Measurements from ENCODE around the gene PFDN2. TPM values are rescaled to one million over a fixed set of nuclear protein-coding genes. Genes with fewer than 3 reads are reported as not detected.

The PFDN2 gene
- total and polyA plus RNA-seq, 2 of the 8 experiments (the other 6 are each of a cell fraction or from before 2014, with no cell fraction given): 66.2 to 71.2 TPM

GRCh38 chr1:161133220-161133740, 15.4 kb upstream of the PFDN2 start (continued):
- TF ChIP-seq, protein P1, sequence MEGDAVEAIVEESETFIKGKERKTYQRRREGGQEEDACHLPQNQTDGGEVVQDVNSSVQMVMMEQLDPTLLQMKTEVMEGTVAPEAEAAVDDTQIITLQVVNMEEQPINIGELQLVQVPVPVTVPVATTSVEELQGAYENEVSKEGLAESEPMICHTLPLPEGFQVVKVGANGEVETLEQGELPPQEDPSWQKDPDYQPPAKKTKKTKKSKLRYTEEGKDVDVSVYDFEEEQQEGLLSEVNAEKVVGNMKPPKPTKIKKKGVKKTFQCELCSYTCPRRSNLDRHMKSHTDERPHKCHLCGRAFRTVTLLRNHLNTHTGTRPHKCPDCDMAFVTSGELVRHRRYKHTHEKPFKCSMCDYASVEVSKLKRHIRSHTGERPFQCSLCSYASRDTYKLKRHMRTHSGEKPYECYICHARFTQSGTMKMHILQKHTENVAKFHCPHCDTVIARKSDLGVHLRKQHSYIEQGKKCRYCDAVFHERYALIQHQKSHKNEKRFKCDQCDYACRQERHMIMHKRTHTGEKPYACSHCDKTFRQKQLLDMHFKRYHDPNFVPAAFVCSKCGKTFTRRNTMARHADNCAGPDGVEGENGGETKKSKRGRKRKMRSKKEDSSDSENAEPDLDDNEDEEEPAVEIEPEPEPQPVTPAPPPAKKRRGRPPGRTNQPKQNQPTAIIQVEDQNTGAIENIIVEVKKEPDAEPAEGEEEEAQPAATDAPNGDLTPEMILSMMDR (IDR thresholded peaks at IDR 0.05; ENCODE audit: control extremely low read depth in 1 of 3, insufficient read depth in 1 of 3, low read depth in 1 of 3, low read length in 3 of 3): no peak
- TF ChIP-seq BCL11A (IDR thresholded peaks at IDR 0.05; ENCODE audit: low read depth in 2 of 2, low read length in 2 of 2) (no peak), SIRT6 (IDR thresholded peaks at IDR 0.05; ENCODE audit: low read length) (no peak), SAP30 (IDR thresholded peaks at IDR 0.05; ENCODE audit: insufficient read depth, insufficient replicate concordance, low read length) (no peak), SIX5 (IDR thresholded peaks at IDR 0.05; ENCODE audit: low read depth, low read length) (no peak), SP4 (IDR thresholded peaks at IDR 0.05; ENCODE audit: low read length) (no peak), CHD2 (IDR thresholded peaks at IDR 0.05; ENCODE audit: low read length) (no peak), POLR2AphosphoS5 (IDR thresholded peaks at IDR 0.05; ENCODE audit: low read depth, low read length) (no peak), ATF3 (IDR thresholded peaks at IDR 0.05; ENCODE audit: insufficient read depth, low read depth, low read length) (no peak), TAF7 (optimal IDR thresholded peaks at IDR 0.05; ENCODE audit: borderline replicate concordance, low read depth, low read length) (no peak), RXRA (IDR thresholded peaks at IDR 0.05; ENCODE audit: insufficient read depth, low read depth, low read length) (no peak), NANOG (IDR thresholded peaks at IDR 0.05; ENCODE audit: insufficient read depth, low read depth, low read length, poor library complexity, severe bottlenecking) (no peak), SIN3A (conservative IDR thresholded peaks at IDR 0.05 in 1 of 2, IDR thresholded peaks at IDR 0.05 in 1 of 2; ENCODE audit: low read depth in 1 of 2, low read length in 2 of 2) (0 out of 4 replicates have a peak, but pooled peaks of 1 of the 2 experiments have one; percentile 10), EZH2 (IDR thresholded peaks at IDR 0.05; ENCODE audit: low read depth, low read length, severe bottlenecking) (no peak), TAF1 (IDR thresholded peaks at IDR 0.05; ENCODE audit: low read depth, low read length) (no peak), SP2 (IDR thresholded peaks at IDR 0.05; ENCODE audit: low read length) (no peak), RNF2 (IDR thresholded peaks at IDR 0.05; ENCODE audit: borderline replicate concordance, low read depth, low read length, missing control alignments, poor library complexity, severe bottlenecking) (no peak), SP1 (IDR thresholded peaks at IDR 0.05; ENCODE audit: low read depth, low read length) (no peak), BACH1 (IDR thresholded peaks at IDR 0.05; ENCODE audit: low read length) (no peak)
- TF ChIP-seq, protein P2, sequence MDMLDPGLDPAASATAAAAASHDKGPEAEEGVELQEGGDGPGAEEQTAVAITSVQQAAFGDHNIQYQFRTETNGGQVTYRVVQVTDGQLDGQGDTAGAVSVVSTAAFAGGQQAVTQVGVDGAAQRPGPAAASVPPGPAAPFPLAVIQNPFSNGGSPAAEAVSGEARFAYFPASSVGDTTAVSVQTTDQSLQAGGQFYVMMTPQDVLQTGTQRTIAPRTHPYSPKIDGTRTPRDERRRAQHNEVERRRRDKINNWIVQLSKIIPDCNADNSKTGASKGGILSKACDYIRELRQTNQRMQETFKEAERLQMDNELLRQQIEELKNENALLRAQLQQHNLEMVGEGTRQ (IDR thresholded peaks at IDR 0.05; ENCODE audit: low read length): no peak

Measured in H1 (cell line).